HG03571 (cell line): ENCODE data around the gene FAM118A.
A peak's percentile ranks its signal among the peaks of the same experiment; 100 is the strongest.
"Not testable (repeated sequence)": the region's sequence is repeated elsewhere in the genome, so short reads cannot be mapped to it uniquely, and the experiment has no call there.

Experiments used
- ATAC-seq: cut with Tn5 transposase; IDR thresholded peaks from one replicate; pipeline ENCODE4 v1.9.1; 2021; ENCODE audit not compliant: unreplicated experiment

The FAM118A gene

DNA sequence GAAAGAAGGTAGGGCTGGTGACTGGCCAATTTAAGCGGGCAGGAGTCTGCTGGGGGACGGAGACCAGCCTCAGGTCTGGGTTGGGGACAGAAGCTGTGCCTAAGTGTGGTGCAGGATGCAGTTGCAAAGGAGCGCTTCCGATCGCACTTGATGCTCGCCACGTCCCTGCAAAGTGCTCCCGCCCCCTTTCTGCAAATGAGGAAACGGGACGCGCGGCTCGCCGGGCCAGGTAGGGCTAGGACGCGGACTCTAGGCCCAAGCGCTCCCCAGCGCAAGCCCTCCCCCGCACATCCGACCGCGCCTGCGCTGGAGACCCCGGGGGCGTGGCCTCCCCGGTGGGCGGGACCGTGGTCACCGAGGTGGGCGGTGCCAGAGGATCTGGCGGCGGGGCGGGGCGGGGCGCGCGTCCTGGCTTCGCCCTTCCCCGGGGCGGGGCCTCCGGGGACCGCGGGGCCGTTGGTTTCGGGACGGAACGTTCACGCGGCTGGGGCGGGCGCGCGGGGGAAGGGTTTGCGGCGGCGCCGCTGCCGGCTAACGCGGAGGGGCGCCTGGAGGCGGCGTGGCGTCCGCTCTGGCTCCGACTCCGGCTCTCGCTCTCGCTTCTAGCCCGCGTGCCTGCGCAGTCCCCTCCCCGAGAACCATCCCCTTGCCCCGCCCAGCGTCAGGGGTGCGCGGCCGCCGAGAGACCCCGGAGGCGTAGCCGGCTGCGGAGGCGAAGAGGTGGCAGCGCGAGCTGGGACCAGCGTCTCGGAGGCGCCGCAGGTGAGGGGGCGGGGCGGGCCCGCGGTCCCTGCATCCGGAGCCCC lies at the start of gene FAM118A:
Gene FAM118A, plus strand, starts transcription at position 513 of the 806 bp plus-strand sequence. CDS start 12,446 bp downstream, outside the sequence.
- peak; percentile 73 for ATAC-seq

DNA sequence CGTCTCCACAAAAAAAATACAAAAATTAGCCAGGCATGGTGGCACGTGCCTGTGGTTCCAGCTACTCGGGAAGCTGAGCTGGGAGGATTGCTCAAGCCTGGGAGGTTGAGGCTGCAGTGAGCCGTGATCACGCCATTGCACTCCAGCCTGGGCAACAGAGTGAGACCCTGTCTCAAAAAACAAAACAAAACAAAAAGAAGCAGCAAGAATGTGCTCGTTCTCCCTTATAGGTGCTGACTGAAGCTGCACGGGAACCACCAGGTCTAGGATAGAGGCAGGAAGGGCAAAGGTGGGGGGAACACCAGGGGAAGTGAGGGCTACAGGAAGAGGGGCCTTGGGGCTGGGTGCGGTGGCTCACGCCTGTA lies 49.4 kb upstream of the FAM118A start:
- not testable (repeated sequence) for ATAC-seq

DNA sequence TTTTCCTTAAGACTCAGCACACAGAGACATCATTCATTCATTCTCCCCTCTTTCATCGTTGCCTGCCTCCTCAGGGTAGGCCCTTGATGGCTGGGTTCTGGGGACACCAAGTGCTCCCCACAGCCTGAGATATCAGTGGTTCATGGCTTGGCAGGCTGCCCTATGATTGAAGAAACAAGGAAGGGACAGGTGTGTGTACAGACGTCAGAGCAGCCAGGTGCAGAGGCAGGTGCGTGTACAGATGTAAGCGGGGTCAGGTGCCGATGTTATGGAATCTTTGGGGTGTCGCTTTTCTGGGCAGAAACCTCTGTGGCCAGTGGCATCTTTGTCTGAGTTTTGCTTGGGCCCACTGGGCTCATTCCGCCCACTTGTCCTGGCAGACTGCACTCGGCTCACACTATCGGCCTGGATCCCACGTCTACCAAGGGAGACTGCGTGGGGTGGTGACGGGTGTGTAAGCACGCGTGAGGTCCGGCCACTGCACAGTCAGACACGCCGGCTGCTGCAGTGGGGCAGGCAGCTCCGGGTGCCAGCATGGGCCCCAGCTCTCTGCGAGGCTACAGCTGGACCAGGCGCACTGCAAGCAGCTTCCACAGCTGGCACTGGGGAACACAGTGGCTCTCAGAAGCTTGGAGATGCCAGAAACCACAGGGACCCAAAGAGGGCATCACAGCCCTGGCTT lies 48.2 kb upstream of the FAM118A start:
- ATAC-seq: no peak

DNA sequence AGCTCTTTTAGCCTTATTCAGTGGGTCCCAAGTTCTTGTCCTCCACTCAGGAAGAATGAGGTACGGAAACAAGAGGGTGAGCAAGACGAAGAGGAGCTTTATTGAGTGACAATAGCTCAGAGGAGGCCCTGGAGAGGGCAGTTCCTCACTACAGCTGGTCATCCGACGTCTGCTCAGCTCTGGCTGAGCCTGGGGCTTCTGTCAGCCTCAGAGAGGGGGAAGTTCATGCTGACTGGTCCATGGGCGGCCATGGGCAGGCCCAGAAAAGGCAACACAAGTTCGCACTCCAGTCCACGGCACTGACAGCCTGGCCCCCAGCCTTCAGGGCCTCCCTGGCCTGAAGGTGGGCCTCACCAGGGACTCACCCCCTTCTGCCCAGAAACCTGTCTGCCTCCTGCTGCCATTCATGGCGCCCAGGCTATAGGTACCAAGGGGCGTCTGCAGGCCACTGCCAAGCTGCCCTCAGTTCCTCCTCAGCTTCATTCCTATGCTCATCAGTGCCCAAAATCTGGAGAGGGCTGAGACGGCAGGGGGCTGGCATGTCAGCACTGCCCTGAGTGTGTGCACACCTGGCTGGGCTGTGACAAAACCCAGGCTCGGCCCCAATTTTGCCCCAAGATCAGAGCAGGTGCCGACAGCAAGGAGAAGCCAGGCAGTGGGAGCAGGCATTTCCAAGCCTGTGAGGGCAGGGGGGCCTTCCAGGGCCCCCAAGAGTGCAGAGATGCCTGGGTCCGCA lies 47.4 kb upstream of the FAM118A start:
- no peak for ATAC-seq

DNA sequence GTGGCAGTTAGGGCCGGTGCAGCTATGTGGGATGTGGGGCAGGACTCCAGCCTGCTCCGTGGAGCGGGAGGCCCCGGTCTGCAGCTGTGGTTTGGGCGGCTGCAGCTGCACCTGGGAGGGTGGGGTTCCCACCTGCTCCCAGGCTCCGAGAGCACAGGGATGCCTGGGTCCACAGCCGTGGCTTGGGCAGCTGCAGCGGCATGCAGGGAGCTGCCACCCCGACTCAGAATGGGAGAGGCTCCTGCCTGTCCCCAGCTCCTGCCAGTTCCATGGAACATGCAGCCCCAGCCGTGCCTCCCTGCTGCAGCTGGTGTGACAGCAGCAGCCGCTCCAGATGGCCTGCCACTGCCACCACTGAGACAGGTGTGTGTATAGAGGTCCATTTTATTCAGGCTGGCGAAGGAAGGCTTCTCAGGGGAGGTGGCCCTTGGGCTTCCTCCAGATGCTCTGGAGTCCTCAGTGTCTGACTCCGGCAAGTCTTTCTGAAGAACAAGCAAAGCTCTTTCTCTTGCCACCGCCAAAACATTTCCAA lies 46.7 kb upstream of the FAM118A start:
- peak; percentile 25 for ATAC-seq

DNA sequence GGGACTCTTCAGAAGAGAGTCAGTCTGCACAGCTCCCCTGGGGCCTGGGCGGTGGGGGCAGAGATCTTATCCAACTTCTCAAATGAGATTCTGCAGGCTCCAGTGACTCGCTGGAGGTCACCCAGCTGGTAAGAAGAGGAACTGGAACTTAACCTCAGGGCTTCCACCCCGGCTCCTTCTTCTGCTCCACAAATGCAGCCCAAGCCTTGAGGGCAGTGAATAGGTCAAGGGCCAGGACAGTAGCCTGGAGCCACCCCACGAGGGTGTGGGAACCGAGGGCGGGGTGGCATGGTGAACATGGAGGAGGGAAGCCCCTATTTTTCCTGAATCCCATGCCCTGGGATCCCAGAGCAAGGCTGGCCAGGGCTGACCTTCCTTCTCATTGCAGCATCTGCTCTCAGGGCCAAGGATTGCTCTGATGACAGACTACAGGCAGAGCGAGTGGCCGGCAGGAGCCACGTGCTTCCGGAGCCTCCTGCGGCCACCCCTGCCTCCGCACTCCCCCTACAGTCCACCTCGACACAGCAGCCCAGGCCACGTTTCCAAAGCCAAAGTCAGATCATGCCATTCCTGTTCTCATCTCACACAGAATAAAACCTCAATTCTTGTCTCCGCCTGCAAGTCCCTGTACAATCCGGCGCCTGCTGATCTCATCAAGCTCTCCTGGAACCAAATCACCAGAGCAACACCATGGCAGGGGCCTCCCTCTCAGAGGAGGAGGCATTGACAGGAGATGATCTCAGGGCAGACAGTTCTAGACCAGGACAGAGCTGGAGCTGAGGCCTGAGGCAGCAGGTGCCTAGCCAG lies 46.1 kb upstream of the FAM118A start:
- ATAC-seq: peak; percentile 60

DNA sequence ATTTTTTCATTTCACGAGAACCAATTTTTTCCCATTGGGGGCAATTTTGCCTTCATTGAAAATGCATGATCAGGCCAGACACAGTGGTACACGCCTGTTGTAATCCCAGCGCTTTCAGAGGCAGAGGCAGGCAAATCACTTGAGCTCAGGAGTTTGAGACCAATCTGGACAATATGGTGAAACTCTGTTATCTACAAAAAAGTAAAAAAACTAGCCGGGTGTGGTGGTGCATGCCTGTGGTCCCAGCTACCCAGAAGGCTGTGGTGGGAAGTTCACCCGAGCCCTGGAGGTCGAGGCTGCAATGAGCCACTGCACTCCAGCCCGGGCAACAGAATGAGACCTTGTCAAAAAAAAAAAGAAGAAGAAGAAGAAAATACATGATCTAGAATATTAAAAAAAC lies 44.2 kb upstream of the FAM118A start:
- no peak for ATAC-seq

DNA sequence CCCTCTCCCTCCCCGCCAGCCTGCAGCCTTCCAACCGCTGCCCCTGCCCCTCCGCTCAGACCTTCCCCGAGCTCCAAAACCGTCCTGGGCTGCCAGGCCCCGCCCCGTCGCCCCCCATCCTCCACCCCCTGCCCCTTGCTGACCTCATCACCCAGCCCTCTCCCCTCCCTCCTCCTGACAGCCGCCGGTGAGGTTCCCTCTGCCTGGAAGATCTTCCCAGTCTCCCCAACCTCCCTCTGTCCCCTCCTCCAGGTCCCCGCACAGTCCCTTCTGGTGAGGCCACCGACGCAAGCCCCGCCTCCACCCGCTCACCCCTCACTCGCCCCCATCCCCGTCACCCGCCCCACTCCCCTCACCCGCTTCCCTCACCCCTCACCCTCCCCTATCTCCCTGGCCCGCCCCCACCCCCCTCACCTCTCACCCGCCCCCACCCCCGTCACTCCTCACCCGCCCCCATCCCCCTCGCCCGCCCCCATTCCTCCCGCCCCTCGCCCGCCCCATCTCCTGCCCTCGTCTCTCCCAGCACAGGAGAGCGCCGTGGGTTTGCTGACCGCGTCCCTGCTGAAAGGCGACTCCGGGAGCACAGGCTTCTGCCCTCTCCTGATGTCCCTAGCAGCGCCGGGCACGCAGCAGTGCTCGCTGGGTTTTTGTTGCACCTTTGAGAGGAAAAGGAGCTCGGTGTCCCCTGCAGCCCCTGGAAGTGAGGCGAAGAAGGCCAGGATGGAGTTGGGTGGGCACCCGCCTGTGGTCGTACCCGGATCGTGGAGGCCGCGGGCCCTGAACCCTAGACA lies 41.4 kb upstream of the FAM118A start:
- ATAC-seq: no peak

DNA sequence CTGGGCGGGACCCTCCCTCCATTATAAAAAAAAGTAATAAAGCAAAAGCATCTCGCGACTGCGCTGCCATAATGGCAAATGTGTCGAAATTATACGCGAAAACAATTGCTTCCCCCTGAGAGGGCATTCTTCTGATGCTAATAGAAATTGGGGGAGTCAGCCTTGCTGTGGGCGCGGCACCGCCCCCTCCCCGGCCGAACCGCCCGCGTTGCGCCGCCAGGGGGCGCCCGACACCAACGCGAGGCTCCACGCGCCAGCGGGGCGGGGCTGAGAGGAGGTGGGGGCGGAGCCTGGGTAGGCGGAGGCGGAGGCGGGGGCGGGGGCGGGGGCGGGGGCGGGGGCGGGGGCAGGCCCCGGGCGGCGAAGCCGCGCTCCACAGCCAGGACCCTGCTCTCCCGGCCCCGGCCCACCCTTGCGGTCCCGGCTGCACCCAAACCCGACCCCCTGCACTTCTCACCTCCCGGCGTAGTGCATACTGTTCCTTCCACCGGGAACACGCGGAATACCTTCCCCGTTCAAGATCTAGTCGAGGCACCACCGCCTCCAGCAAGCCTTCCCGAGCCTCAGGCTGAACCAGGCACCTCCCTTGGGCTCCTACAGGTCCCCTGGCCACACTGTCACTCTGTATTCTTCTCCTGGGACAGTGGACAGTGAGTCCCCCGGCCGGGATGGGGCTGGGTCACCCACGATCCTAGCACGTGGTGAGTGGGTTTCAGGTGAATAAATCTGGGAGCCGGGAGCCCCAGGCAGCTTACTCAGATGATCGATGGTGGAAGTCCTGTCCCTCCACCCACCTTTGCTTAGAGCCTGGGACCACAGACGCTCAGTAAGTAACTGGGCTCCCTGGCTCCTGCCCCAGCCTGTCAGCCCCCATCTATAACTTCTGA lies 40.5 kb upstream of the FAM118A start:
- ATAC-seq: no peak

DNA sequence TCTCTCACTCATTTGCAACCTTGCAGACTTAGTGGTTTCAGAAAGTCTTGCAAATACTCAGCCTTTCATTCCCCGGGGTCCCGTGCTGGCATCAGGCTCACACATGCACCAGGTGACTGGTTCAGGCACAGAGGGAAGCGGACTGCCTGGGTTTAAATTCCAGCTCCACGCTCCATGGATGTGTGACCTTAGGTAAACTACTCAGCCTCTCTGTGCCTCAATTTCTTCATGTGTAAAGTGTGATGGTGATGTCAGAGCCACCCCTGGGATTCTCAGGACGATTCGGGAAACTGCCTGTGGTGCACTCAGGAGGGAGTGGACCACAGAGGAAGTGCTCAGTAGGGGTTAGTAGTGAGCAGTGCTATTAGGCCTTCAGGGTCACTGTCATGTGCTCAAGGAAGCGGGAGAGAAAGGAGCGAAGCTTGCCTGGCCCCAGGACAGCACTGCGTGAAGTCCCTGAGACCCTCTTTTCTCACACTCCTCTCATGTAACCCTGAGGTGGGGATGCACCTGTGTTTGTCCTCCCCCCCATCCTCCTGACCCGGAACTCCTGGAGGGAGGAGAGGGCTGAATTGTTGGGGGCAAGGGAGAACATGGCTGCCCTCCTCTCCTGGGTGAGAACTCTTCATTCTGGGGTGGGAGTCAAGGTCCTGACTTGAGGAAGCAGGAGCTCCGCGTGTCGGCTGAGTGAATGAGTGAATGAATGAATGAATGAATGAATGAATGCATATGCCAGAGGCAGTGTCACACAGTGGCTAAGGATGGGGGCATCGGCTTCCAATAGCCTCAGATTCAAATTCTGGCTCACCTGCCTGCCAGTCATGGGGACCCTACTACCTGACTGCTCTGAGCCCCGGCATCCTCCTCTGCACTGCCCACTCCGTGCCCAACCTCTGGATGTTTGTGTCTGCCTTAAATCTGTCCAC lies 39.4 kb upstream of the FAM118A start:
- ATAC-seq: no peak

DNA sequence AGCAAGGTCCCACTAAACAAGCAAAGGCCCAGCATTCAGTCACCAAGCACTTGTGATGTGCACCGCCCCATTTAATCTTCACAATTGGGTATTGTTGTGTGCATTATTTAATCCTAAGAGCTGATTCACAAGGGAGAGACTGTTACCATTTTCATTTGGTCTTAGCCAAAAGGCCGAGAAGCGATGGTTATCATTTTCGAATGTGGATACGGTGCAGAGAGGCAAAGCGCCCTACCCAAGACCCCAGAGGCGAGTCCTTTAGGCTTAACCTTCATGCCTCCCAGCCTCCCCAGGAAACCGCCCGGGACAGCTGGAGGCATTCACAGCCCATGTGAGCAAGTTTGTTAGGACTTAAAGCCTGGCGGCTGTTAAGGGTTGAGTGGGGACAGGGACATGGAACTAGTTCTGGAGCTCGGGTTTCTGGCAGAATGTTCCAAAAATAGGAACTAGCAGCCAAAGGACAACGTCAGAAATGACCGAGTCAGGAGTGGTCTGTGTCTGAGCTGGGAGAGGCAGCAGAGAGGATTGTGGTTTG lies 38.0 kb upstream of the FAM118A start:
- ATAC-seq: no peak

DNA sequence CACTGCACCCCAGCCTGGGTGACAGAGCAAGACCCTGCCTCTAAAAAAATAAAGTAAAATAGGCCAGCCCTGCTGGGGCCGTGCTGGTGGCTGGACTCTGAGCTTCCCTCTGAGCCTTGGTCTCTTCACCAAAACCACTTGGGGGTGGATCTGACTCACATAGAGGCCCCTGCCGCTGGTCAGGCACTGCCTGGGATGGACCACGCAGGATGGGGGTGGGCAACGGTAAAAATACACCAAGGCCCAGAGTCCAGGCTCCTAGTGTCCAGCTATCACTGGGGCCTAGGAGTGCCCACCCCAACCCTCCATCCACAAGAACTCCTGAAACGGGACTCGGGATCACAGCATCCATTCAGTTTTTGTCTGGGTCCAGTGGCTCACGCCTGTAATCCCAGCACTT lies 37.2 kb upstream of the FAM118A start:
- ATAC-seq: no peak

DNA sequence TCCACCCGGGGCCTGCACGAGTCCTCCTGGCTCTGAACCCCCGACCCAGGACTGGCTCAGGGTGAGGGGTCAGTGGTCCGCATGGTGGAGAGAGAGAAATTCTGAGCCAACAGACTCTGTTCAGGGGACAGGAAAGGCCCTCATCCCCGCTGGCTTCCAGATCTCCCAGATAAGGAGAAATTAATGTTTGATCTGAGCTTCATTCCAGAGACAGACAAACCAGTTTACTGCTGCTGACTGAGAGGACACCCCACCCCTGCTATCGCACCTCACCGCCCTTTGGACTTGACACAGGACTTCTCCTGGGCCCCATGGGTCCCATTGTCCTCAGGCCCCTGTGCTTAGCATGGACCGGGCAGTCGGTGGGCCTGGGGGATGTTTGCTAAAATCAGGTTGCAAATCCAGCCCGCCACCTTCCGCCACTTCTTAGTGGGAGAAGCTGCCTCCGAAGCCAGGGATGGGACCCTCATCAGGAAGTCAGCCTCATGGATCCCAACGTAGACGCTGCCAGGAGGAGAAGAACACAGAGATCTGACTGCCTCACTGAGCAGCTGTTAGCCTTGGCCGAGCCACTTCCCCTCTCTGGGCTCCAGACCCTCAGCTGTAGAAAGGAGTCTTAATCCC lies 36.2 kb upstream of the FAM118A start:
- ATAC-seq: no peak

DNA sequence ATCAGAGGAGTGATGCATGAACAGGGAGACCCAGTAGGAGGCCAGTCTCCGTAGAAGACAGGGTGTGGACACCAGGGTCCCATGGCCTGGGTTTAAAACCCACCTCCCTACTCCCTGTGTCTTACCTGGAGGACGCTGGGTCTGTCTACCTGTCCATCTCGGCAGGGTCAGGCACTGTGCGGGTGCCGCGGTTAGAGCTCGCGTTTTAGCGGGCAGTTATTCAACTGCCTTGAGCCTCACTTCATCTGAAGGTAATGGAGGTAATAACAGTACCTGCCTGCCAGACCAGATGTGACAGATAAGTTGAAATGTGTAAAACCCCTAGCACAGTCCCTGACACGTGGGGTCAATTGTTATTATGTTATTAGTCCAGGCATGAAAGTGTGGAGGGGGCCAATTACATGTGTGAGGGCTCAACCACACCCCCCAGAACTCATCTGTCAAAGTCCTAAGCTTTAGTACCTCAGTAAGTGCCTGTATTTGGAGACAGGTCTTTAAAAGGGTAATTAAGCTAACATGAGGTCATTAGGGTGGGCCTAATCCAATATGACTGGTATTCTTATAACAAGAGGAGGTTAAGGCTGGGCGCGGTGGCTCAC lies 33.1 kb upstream of the FAM118A start:
- no peak for ATAC-seq

DNA sequence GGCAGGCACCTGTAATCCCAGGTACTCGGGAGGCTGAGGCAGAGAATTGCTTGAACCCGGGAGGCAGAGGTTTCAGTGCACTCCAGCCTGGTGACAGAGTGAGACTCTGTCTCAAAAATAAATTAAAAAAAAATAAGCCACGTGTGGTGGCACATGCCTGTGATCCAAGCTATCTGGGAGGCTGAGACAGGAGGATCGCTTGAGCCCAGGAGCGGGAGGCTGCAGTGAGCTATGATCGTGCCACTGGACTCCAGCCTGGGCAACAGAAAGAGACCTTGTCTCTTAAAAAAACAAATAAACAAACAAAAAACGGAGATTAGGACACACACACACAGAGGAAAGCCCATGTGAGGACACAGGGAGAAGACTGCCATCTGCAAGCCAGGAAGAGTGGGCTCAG lies 32.0 kb upstream of the FAM118A start:
- not testable (repeated sequence) for ATAC-seq

DNA sequence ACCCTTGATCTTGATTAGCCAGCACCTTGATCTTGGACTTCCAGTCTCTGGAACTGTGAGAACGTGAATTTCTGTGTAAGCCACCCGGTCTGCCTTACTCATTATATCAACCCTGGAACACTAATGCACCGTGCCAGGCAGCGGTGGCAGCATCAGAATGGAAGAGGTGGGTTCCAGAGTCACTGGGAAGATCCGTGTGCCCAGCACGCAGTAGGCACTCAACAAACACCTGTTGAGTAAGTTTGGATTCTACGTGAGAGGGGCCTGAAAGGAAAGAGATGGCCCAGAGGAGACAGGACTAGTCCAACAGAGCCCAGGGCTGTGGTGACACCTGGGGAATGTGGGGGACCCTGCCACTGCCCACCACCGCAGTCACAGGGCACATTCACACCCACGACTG lies 31.6 kb upstream of the FAM118A start:
- ATAC-seq: no peak

DNA sequence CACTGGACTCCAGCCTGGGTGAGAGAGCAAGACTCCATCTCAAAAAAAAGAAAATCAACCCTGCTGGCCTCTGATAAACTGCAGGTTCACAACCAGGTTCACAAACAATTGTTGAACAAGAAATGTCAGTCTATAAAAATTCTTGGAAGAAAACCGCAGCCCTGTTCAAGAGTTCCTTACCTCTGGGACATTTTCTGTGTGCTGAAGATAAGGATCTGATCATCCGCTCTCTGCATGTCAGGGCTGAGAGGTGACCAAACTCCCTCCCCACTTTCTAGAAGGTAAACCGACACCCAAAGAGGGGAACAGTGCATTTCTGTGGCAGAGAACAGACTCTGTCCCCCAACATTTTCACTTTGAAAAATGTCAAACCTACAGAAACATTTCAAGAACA lies 29.1 kb upstream of the FAM118A start:
- no peak for ATAC-seq
